GM18870 (cell line): Measurements from ENCODE around the gene TMEM218.
"Not testable (repeated sequence)": the region's sequence is repeated elsewhere in the genome, so short reads cannot be mapped to it uniquely, and the experiment has no call there.

Experiments used
- ATAC-seq: cut with Tn5 transposase; IDR thresholded peaks from one replicate; pipeline ENCODE4 v1.9.1; 2021; ENCODE audit warnings: moderate library complexity; ENCODE audit not compliant: unreplicated experiment

TMEM218 gene

DNA sequence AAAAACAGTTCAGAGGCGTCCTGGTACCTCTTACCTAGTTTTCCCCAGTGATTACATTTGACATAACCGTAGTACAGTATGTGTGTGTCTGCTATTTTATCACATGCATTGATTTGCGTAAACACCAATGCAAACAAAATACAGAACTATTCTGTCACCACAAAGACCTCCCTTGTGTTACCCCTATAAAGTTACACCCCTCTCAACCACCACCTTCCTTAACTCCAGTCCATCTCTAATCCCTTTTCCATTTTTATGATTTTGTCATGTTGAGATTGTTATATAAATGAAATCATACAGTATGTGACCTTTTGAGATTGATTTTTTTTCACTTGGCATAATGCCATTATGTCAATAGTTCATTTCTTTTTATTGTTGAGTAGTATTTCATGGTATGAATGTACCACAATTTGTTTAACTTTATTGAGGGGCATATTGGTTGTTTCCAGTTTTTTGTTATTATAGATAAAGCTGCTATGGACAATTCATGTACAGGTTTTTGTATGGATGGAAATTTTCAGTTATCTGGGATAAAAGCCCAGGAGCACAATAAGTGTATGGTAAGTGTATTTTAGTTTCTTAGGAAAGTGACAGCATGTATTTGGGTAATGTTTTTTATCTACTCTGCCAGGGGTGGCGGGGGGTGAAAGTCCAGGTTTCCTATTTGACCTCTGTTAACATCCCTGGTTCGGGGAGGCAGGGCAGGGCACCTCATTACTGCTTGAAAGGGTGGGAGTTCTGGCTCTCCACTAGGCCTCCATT, 54.3 kb downstream of the TMEM218 start:
- ATAC-seq = no peak

DNA sequence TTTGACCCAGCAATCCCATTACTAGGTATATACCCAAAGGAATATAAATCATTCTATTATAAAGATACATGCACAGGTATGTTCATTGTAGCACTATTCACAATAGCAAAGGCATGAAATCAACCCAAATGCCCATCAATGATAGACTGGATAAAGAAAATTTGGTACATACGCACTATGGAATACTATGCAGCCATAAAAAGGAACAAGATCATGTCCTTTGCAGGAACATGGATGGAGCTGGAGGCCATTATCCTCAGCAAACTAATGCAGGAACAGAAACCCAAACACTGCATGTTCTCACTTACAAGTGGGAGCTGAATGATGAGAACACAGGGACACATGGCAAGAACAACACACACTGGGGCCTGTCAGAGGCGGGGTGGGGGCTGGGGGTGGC, 55.3 kb downstream of the TMEM218 start:
- not testable (repeated sequence) for ATAC-seq

DNA sequence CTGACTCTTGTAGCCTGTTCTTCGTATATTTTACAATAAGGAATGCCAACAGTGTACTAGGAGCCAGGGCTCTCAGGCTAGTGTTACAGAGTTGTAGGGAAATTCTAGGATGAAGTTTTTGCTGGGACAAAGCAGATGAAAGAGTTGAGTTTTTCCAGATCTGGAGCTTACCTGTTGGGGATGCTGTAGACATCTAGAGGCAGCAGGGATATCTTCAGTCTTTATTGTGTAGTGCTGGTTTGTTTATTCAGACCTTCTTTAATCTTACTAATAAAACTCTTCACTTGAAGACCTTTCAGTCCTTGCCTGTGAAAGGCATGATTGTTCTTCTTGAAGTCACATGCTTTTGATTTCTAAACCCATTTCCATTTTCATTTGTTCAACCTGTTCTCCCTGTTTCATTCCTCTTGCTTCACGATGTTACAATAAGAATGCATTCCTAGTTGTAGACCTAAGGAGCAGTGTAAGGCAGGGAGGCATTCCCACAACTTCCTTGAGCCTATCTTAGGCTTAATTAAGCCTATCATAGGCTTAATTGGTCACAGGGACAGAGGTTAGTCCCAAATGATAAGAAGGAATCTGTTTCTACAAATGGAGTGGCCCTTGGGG, 56.2 kb downstream of the TMEM218 start:
- no peak for ATAC-seq

DNA sequence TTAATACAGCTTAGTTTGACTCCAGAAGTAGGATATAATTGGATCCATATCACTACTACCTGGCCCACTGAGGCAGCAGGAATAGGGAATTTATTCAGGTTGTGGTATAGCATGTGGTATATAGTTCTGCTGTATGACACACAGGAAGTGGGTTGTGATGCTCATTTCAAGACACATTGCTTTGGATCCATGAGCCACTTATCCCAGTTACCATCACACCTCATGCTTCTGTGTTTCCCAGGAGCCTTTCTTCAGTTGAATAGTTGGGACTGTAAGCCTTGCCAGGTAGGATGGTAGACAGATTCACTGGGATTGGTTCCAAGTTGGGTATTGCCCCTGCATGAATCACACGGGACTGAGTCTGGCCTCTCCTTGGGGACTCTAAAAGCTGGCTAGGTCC, 58.3 kb downstream of the TMEM218 start:
- ATAC-seq = no peak

GRCh38 chr11:125052047-125052446, 59.4 kb downstream of the TMEM218 start:
- ATAC-seq = no peak

- no peak for ATAC-seq
Measured at GRCh38 chr11:125049164-125049792, 62.1 kb downstream of the TMEM218 start.
